ENCODE data around the gene TREML2.

TREML2 gene

GRCh38 chr6:41174610-41175009 lies 26.3 kb downstream of the TREML2 start:
- DNase-seq, result no peak

GRCh38 chr6:41171908-41172307 lies 29.0 kb downstream of the TREML2 start:
- DNase-seq, result no peak

GRCh38 chr6:41170547-41171160 lies 30.3 kb downstream of the TREML2 start:
- no peak for DNase-seq

GRCh38 chr6:41167173-41167963 lies 33.6 kb downstream of the TREML2 start:
- DNase-seq, result no peak

- no peak for DNase-seq
Observed at GRCh38 chr6:41164551-41165120, 36.3 kb downstream of the TREML2 start.

GRCh38 chr6:41163419-41163717 lies 37.6 kb downstream of the TREML2 start:
- no peak for DNase-seq

DNA sequence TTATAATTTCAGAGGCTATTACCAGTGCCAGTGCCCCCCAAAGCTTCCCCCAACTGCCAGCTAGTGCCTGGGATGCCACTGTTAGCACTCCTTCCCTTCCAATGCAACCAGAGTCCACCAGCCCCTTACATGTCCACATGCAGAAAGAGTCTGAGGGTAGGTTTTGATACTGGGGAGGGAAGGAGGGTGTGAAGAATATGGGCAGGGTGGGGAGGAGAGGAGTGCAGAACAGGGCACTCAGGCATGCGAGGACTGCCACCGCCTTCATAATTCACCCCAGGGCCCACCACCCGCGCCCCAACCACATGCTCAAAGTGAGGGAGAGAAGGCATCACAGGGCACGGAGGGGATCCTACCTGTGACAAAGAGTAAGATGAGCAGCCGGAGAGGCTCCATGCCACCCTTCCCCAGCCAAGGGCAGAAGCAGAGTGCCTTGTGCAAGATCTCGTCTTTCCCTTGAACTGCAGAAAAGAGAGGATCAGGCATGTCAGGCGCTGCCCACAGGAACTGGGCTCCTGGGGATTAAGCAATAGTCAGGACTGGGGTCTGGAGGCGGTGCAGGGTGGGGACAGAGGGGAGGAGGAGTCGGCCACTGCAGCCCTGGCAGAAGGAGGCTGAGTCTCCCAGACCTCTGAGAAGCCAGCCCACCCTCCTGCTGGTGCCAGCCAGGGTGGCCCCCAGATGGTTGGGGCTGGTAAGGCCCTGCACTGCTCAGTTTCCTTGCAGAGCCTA lies 38.1 kb downstream of the TREML2 start, which contains the start of gene TREM2:
TREM2 (minus strand) TSS at position 430 of the 732 bp plus-strand sequence; CDS start at position 396, 34 bp downstream.
- DNase-seq, result no peak

DNA sequence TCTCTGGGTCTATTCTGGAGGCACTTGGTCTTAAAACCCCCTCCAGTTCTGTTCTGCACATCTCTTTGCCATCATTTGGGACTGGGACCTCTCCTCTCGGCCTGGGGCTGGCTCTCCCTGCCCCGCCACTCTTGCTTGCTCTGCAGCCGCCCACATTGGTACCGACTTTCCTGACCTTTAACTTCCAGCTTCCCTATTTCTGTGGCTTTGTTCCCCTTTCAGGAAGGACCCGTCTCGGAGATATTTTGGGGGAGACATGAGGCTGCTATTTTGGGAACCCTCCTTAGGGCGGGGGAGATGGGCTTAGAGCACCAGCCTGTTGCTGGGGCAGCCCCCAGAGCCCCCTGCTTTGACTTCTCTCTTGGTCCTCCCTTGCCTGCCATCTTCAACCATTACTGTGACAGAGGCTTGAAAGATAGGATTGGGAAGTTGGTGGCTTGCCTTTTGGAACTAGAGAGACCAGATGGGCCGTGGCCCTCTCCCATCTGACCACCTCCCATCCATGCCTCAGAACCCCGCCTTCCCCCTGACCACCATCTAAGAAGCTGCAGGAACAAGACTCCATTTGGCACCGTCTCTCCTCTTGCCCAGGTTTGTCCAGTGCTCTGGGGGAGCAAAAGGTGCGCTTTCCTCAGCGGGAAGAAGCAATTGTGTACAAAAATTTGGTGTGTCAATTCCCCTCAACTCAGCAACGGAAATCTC lies 38.9 kb downstream of the TREML2 start:
- no peak for DNase-seq

- DNase-seq, result no peak
Observed at GRCh38 chr6:41161380-41161779, 39.6 kb downstream of the TREML2 start.

- no peak for DNase-seq
Observed at GRCh38 chr6:41160933-41161332, 40.0 kb downstream of the TREML2 start.

DNA sequence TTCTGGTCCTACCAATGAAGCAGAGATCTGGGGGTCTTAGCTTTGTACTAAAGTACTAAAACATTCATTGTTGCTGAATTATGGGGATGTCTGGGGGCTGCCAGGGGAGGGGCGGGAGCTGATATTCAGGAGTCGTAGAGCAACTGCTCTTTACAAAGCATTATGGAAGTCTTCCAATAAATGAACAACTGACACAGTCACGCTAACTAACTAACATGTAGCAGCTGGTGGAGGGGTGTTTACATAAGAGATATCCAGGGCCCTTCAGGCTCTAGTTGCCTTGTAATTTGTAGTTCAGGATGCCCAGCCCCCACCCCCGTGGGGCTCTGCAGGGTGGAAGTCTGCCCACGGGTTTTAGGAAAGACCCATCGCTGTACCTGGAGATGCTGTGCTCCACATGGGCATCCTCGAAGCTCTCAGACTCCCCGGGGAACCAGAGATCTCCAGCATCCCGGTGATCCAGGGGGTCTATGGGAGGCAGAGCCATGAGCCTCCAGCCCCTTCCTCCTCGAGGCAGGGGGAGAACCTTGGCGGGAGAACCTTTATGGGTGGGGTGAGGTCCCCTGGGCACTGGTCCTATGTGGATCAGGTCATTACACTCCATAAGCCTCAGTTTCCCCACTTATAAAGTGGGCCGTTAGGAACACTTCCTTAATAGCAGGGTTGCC lies 41.4 kb downstream of the TREML2 start:
- peak; percentile 87 for DNase-seq

GRCh38 chr6:41157323-41157722 lies 43.6 kb downstream of the TREML2 start:
- DNase-seq, result no peak

DNA sequence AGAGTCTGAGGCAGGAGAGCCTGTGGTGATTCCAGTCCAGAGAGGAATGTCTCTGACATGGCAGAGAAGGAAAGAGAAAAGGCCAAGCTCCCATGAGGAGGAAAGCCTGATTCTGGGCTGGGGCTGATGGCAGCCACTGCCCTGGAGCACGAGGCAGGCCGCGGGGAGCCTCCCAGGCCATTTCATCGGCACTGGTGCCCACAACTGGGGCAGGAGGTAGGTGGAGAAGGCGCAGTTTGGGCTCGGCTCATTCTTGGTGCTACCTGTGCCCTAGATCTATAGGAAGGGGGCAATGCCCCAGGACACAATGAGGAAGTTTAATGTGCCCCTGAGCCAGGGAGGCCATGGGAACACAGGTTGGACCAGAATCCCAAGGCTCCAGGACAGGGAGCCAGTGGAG lies 44.2 kb downstream of the TREML2 start:
- DNase-seq, result no peak

- no peak for DNase-seq
Observed at GRCh38 chr6:41156001-41156400, 44.9 kb downstream of the TREML2 start.

DNA sequence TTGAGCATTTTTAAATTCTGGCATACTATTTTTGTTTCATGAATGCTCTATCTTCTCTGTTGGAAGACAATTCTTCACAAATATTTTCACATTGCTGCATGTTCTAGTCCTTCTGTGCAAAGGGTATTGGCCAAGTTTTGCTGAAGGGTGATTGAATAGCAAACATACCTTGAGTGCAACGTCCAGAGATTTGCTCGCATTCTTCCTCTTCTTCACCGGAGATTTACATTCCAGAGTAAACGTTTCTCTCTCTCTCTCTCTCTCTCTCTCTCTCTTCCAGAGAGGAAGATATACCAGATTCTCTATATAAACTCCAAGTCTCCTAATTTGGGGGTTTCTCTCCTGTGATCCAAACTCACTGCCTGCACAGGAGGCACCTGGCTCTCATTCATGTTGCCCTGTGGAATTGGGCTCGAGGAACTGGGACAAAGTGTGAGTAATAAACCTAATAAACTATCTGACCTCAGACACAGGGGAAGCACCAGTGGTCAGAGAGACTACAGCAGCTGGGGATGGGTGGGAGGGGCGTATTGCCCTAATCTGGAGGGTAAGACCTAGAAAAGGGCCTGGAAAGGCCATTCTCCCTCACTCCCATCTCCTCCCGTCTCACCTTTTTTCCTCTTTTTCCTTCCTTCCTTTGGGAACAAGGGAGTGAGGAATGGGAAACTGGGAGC lies 45.7 kb downstream of the TREML2 start:
- no peak for DNase-seq

DNA sequence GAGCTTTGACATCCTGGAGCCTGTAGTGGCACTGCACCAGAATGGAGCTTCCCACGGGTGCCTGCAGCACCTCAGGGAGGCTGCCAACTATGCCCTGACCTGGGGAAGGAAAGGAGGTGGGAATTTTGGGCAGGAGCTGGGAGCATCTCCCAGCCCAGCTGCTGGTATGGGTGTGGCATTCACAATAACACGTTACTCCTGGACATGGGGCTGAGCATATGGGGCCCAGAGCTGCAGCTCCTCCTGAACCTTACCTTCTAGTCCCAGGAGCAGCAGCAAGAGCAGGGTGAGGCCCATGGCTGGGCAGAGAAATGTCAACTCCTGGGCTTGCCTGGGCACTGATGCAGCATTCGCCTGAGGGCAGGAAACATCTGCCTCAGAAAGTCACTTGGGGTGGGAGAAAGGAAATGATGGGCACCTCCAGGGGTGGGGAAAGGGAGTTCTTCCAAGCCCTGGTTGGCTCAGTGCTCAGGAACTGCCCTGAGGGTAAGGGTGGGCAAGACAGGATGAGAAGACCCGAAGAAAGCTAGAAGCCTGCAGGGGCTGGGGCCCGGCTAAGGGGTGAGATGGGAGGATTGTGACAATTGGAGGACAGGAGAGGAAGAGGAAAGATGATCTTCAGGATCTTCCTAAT lies 46.8 kb downstream of the TREML2 start, which contains the start of gene TREML1:
TREML1 (minus strand) TSS at position 356 of the 634 bp plus-strand sequence; CDS start at position 297, 59 bp downstream.
- no peak for DNase-seq

GRCh38 chr6:41153451-41153850 lies 47.5 kb downstream of the TREML2 start:
- no peak for DNase-seq

- DNase-seq, result no peak
Observed at GRCh38 chr6:41150671-41151070, 50.3 kb downstream of the TREML2 start.

- no peak for DNase-seq
Observed at GRCh38 chr6:41147917-41148316, 53.0 kb downstream of the TREML2 start.

Measured in NCI-H1092 treated with DMSO at 0.1 percent for 48 hours (cell line).